Keratinocyte (primary cell): ENCODE data around the gene SOCS6. TPM values are rescaled to one million over a fixed set of nuclear protein-coding genes. Genes with fewer than 3 reads are reported as not detected.
"Not testable (repeated sequence)": the region's sequence is repeated elsewhere in the genome, so short reads cannot be mapped to it uniquely, and the experiment has no call there.

Experiments
- DNase-seq: peaks from one replicate; pipeline ENCODE4 v3.0.0-alpha.2; 2011; ENCODE audit warnings: low read depth, missing footprints, low spot score
- FAIRE-seq: peaks from 2 replicates; lab custom pipeline; 2011; peaks lifted over from hg19 to GRCh38; lab: Jason Lieb, UNC
- H2AFZ ChIP-seq: 2 replicates; pipeline ENCODE4 v1.6.0; 2012; ENCODE audit warnings: low read length, control low read depth, inconsistent platforms; ENCODE audit not compliant: control insufficient read depth
- H3K27ac ChIP-seq: 2 replicates; pipeline ENCODE4 v1.5.1; 2011; ENCODE audit warnings: low read length; ENCODE audit not compliant: control insufficient read depth, insufficient read depth
- H3K27me3 ChIP-seq: 3 replicates; pipeline ENCODE4 v1.6.0; 2011; ENCODE audit warnings: low read length; ENCODE audit not compliant: control insufficient read depth, insufficient read depth; ENCODE audit errors: extremely low read depth
- H3K36me3 ChIP-seq, 2 experiments: 2 replicates in 1 of 2; 3 replicates in 1 of 2; pipeline ENCODE4 v1.5.1; 2011; ENCODE audit warnings: low read length in 2 of 2, mild to moderate bottlenecking in 1 of 2; ENCODE audit not compliant: control insufficient read depth in 2 of 2, insufficient read depth in 2 of 2; ENCODE audit errors: extremely low read depth in 1 of 2
- H3K4me1 ChIP-seq: 3 replicates; pipeline ENCODE4 v1.5.1; 2011; ENCODE audit warnings: low read length; ENCODE audit not compliant: control insufficient read depth, insufficient read depth; ENCODE audit errors: extremely low read depth
- H3K4me2 ChIP-seq: 3 replicates; pipeline ENCODE4 v1.6.0; 2011; ENCODE audit warnings: low read depth, low read length; ENCODE audit not compliant: control insufficient read depth, insufficient read depth; ENCODE audit errors: extremely low read depth
- H3K4me3 ChIP-seq, 3 experiments: fragments of 200-600 bp in 1 of 3; sonication (generic) in 1 of 3; 2 replicates in 2 of 3; 3 replicates in 1 of 3; pipeline ENCODE4 v1.5.1; 2011 to 2016; ENCODE audit warnings: low read length in 3 of 3, mild to moderate bottlenecking in 3 of 3, control low read depth in 2 of 3, inconsistent platforms in 1 of 3, low read depth in 1 of 3, mixed read lengths in 1 of 3, mixed run types in 1 of 3, moderate library complexity in 1 of 3; ENCODE audit not compliant: control insufficient read depth in 2 of 3, insufficient read depth in 2 of 3; ENCODE audit errors: extremely low read depth in 1 of 3
- H3K79me2 ChIP-seq: 2 replicates; pipeline ENCODE4 v1.6.0; 2012; ENCODE audit warnings: low read length; ENCODE audit not compliant: control insufficient read depth, insufficient read depth
- H3K9ac ChIP-seq: 3 replicates; pipeline ENCODE4 v1.6.0; 2011; ENCODE audit warnings: low read length; ENCODE audit not compliant: control insufficient read depth, insufficient read depth; ENCODE audit errors: extremely low read depth
- H3K9me1 ChIP-seq: 3 replicates; pipeline ENCODE4 v1.6.0; 2011; ENCODE audit warnings: low read length; ENCODE audit not compliant: control insufficient read depth, insufficient read depth; ENCODE audit errors: extremely low read depth
- H3K9me3 ChIP-seq: 2 replicates; pipeline ENCODE4 v1.5.1; 2012; ENCODE audit warnings: low read depth, low read length; ENCODE audit not compliant: control insufficient read depth
- H4K20me1 ChIP-seq: 3 replicates; pipeline ENCODE4 v1.6.0; 2011; ENCODE audit warnings: low read length; ENCODE audit not compliant: control insufficient read depth, insufficient read depth; ENCODE audit errors: extremely low read depth
- CTCF ChIP-seq, 3 experiments: IDR thresholded peaks in 1 of 3; conservative IDR thresholded peaks in 1 of 3; optimal IDR thresholded peaks in 1 of 3; 2 replicates in 2 of 3; 3 replicates in 1 of 3; pipeline versions ENCODE3 to v1.5.1; 2011; ENCODE audit warnings: low read length in 3 of 3, mild to moderate bottlenecking in 3 of 3, moderate library complexity in 2 of 3, control low read depth in 1 of 3, inconsistent platforms in 1 of 3; ENCODE audit not compliant: insufficient read depth in 2 of 3; ENCODE audit errors: extremely low read depth in 1 of 3
- EZH2 ChIP-seq: IDR thresholded peaks from one replicate; pipeline ENCODE4 v1.6.1; 2012; ENCODE audit warnings: inconsistent platforms, mild to moderate bottlenecking, low read length, moderate library complexity
- dilution Hi-C: fragments of 300-500 bp; cut with MboI; formaldehyde crosslinking; loops from one replicate; pipeline ENCODE4 v1.7.0; 2020; ENCODE audit warnings: low sequenced_read_pairs; ENCODE audit not compliant: extremely low pct_ligation_motif_present
- polyA plus RNA-seq, 5 experiments: library from polyadenylated mRNA; depleted of rRNA in 3 of 5; stranded (reverse) in 3 of 5; stranded (forward) in 1 of 5; unstranded in 1 of 5; fragments of >200 nt; gene quantifications; 1 replicate in 1 of 5; 2 replicates in 3 of 5; 3 replicates in 1 of 5; pipeline versions ENCODE4 v1.2.1 to v1.2.3, GENCODE V29; 2011 to 2012; ENCODE audit warnings: missing spikeins in 2 of 5, low read depth in 1 of 5, low replicate concordance in 1 of 5

SOCS6 gene
- polyA plus RNA-seq, 1 donor (not counting 4 experiments of a cell fraction or from before 2014, with no cell fraction given) = 22.2 TPM

DNA sequence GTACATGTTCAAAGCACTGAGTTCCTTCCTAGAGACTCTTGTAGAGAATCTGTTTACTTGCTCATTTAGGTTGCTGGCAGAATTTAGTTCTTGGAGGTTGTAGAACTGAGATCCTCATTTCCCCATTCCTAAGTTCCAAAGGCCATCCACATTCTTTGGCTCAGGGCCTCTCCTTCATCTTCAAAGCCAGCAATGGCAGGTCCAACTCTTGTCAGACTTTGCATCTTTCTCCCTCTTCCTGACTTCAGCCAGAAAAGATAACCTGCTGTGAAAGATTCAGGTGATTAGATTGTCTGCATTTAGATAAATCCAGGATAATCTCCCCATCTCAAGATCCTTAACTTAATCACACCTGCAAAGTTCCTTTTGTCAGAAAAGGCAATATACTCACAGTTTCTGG, 51.1 kb downstream of the SOCS6 start:
- H3K36me3 ChIP-seq = peaks cover 5 to 8% of the 10 kb centered on the region in 2 experiments
- H3K4me1 ChIP-seq = peaks cover 21% of the 10 kb centered on the region
- DNase-seq = no peak
- H3K27ac ChIP-seq = no peak overlapping the region
- dilution Hi-C loops = no loop called here
- no peaks in the 10 kb centered on the region for H3K9me3 ChIP-seq
- H3K27me3 ChIP-seq = no peaks in the 10 kb centered on the region
- no peak for FAIRE-seq
- no peaks in the 10 kb centered on the region for H3K9me1 ChIP-seq
- H3K9ac ChIP-seq = no peak overlapping the region
- no peak overlapping the region for H2AFZ ChIP-seq
- TF ChIP-seq EZH2 = no peak
- no peak for TF ChIP-seq CTCF (optimal IDR thresholded peaks at IDR 0.05 in 1 of 3, IDR thresholded peaks at IDR 0.05 in 1 of 3, conservative IDR thresholded peaks at IDR 0.05 in 1 of 3; ENCODE audit: extremely low read depth in 1 of 3, insufficient read depth in 2 of 3, low read length in 3 of 3)
- H3K4me3 ChIP-seq = no peak overlapping the region
- H3K79me2 ChIP-seq = no peaks in the 10 kb centered on the region
- H3K4me2 ChIP-seq = no peak overlapping the region
- H4K20me1 ChIP-seq = no peaks in the 10 kb centered on the region

- H4K20me1 ChIP-seq, H3K4me3 ChIP-seq, H3K27me3 ChIP-seq, H3K36me3 ChIP-seq, DNase-seq, H3K4me1 ChIP-seq, H3K9me1 ChIP-seq, H2AFZ ChIP-seq, H3K79me2 ChIP-seq, H3K9ac ChIP-seq, H3K9me3 ChIP-seq, H3K4me2 ChIP-seq, dilution Hi-C loops, FAIRE-seq, H3K27ac ChIP-seq: not testable (repeated sequence)
These were observed 59.6 kb downstream of the SOCS6 start for GRCh38 chr18:70348481-70348880.

DNA sequence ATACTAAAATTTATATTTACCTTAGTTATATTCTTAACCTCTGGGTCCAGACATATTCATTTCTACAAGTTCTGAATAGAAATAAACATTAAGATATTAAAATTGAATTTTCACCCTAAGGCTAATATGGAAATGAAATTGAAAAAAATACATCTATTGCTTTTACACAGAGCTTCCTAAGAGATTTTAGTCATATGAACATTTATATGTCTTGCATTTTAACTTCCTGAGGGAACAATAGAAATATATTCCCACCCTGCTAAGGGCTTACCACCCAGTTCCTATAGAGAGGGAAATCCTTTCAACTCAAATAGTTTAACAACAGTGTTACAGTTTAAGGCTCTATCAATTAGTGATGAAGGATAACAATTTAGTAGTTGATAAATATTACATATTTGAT, 60.5 kb downstream of the SOCS6 start:
- Histone ChIP-seq H3K27me3 (no peaks in the 10 kb centered on the region), H2AFZ (no peak overlapping the region), H3K36me3 (peaks cover 2 to 3% of the 10 kb centered on the region in 2 experiments), H3K9ac (no peak overlapping the region), H3K4me2 (no peak overlapping the region), H3K27ac (no peak overlapping the region), H4K20me1 (no peaks in the 10 kb centered on the region), H3K4me1 (no peaks in the 10 kb centered on the region), H3K9me3 (no peaks in the 10 kb centered on the region), H3K9me1 (no peaks in the 10 kb centered on the region), H3K4me3 (no peak overlapping the region), H3K79me2 (no peaks in the 10 kb centered on the region)
- FAIRE-seq (no peak), DNase-seq (no peak)
- dilution Hi-C loops = no loop called here
- TF ChIP-seq CTCF (optimal IDR thresholded peaks at IDR 0.05 in 1 of 3, IDR thresholded peaks at IDR 0.05 in 1 of 3, conservative IDR thresholded peaks at IDR 0.05 in 1 of 3; ENCODE audit: extremely low read depth in 1 of 3, insufficient read depth in 2 of 3, low read length in 3 of 3) (no peak), EZH2 (no peak)
